ENCODE results near the gene NFIL3. TPM values are rescaled to one million over a fixed set of nuclear protein-coding genes. Genes with fewer than 3 reads are reported as not detected.

NFIL3 gene
- total and polyA plus RNA-seq, 2 donors (not counting 1 experiment from before 2014, with no cell fraction given), result 2.7 to 14.3 TPM

GRCh38 chr9:91408475-91408874 is 15.2 kb downstream of the NFIL3 start:
- no peaks in the 10 kb centered on the region for H3K27me3 ChIP-seq (replicated peaks in 1 of 4; ENCODE audit: control extremely low read depth in 1 of 4, control insufficient read depth in 3 of 4, insufficient read depth in 4 of 4, low read length in 3 of 4)

More at GRCh38 chr9:91408475-91408874, 15.2 kb downstream of the NFIL3 start:
- Mint-ChIP-seq H3K9me3 (ENCODE audit: insufficient read depth) (no peaks in the 10 kb centered on the region), H3K27me3 (peaks cover 4% of the 10 kb centered on the region), H3K4me3 (no peak overlapping the region), H3K4me1 (peaks cover 24% of the 10 kb centered on the region), H3K27ac (no peak overlapping the region)
- intact Hi-C loops (cut with micrococcal nuclease), result no loop called here
- H3K4me3 ChIP-seq (ENCODE audit: control extremely low read depth in 1 of 5, extremely low read depth in 1 of 5, insufficient read depth in 1 of 5, low read depth in 2 of 5, low read length in 4 of 5), result no peak overlapping the region
- TF ChIP-seq EZH2 (IDR thresholded peaks at IDR 0.05; ENCODE audit: borderline replicate concordance, insufficient read depth, low read depth, low read length, poor library complexity, severe bottlenecking), result no peak
- no peak for TF ChIP-seq CTCF (IDR thresholded peaks at IDR 0.05)
- peaks cover 0 to 9% of the 10 kb centered on the region in 2 experiments for H3K36me3 ChIP-seq (replicated peaks in 1 of 2; ENCODE audit: control extremely low read depth in 1 of 2, control insufficient read depth in 1 of 2, extremely low read depth in 1 of 2, insufficient read depth in 2 of 2, low read length in 1 of 2)
- H3K4me1 ChIP-seq (ENCODE audit: control insufficient read depth in 2 of 2, insufficient read depth in 2 of 2, low read length in 2 of 2), result peaks cover 10 to 14% of the 10 kb centered on the region in 2 donors
- ChIA-PET POLR2A (no interaction called here), CTCF (no interaction called here)
- DNase-seq (no peak), ATAC-seq (ENCODE audit: low read depth) (no peak)
- WGBS (ENCODE audit: insufficient coverage), result no CpG with 5 or more reads among the region's 1 CpG
- no peak overlapping the region for H3K4me2 ChIP-seq (replicated peaks; ENCODE audit: low read depth, low read length, poor library complexity, severe bottlenecking)
- no peak overlapping the region for H3K27ac ChIP-seq (ENCODE audit: low read length in 2 of 2)
- H3K79me2 ChIP-seq (ENCODE audit: control insufficient read depth, insufficient read depth, low read length), result no peaks in the 10 kb centered on the region
- H2AFZ ChIP-seq (ENCODE audit: insufficient read depth, low read depth, low read length, poor library complexity, severe bottlenecking), result no peak overlapping the region
- H4K20me1 ChIP-seq (ENCODE audit: control insufficient read depth, insufficient read depth, low read length, poor library complexity, severe bottlenecking), result no peaks in the 10 kb centered on the region
- no peaks in the 10 kb centered on the region for H3K9me3 ChIP-seq (ENCODE audit: control extremely low read depth in 1 of 3, control insufficient read depth in 2 of 3, insufficient read depth in 1 of 3, low read length in 2 of 3)
- no peak overlapping the region for H3K9ac ChIP-seq (ENCODE audit: low read length)
